Adrenal gland (tissue), 12 donors: ENCODE measurements around the gene SSH2. TPM values are rescaled to one million over a fixed set of nuclear protein-coding genes. Genes with fewer than 3 reads are reported as not detected.

Experiments
- DNase-seq, 7 donors: peaks; one replicate each; pipeline ENCODE4 v3.0.0-alpha.2; 2019 to 2020
- H3K27ac ChIP-seq, 5 donors: fragments of 200-600 bp; sonication (generic) in 4 of 5; 1 replicate in 3 of 5; 2 replicates in 2 of 5; pipeline versions ENCODE4 v1.5.1 to v1.8.0; 2016 to 2020; ENCODE audit warnings: mild to moderate bottlenecking in 1 of 5
- H3K27me3 ChIP-seq: fragments of 200-600 bp; 2 replicates; pipeline ENCODE4 v1.8.0; 2021
- H3K36me3 ChIP-seq, 2 donors: fragments of 200-600 bp; replicated peaks in 1 of 2; 1 replicate in 1 of 2; 2 replicates in 1 of 2; pipeline versions ENCODE4 v1.5.1 to v1.8.0; 2018 to 2022
- H3K4me1 ChIP-seq, 2 donors: fragments of 200-600 bp; replicated peaks in 1 of 2; 1 replicate in 1 of 2; 2 replicates in 1 of 2; pipeline versions ENCODE4 v1.5.1 to v1.8.0; 2018 to 2021
- H3K4me3 ChIP-seq, 4 donors: fragments of 200-600 bp; sonication (generic) in 3 of 4; one replicate each; pipeline ENCODE4 v1.5.1; 2016 to 2018
- H3K9me3 ChIP-seq, 3 donors: fragments of 200-600 bp; sonication (generic) in 1 of 3; replicated peaks in 1 of 3; 1 replicate in 2 of 3; 2 replicates in 1 of 3; pipeline versions ENCODE4 v1.5.1 to v1.8.0; 2016 to 2021
- POLR2A ChIP-seq, 2 donors: fragments of 450-650 bp; IDR thresholded peaks; one replicate each; pipeline ENCODE4 v1.6.1; 2017; ENCODE audit warnings: antibody characterized with exemption in 2 of 2, mild to moderate bottlenecking in 2 of 2, moderate library complexity in 1 of 2
- WGBS, 4 donors: extraction: QIAGEN DNeasy Blood & Tissue Kit in 2 of 4; methylation state at CpG; one replicate each; pipeline versions ENCODE4 v1.1.5 to v1.1.7; 2013 to 2017; 5-methylcytosine and 5-hydroxymethylcytosine counted together
- intact Hi-C, 2 donors: fragments of 100-400 bp; cut with DNase I; formaldehyde crosslinking; loops; one replicate each; pipeline versions ENCODE4 v1.14.1 to v1.15.0; 2022 to 2023
- polyA plus RNA-seq, 3 donors: library from polyadenylated mRNA; stranded (reverse); fragments of 200-250 nt in 2 of 3; fragments of 350-450 nt in 1 of 3; fragmentation: Illumina TruSeq in 1 of 3; extraction: RNeasy Lipid Tissue Mini Kit (QIAGEN cat#74804) in 1 of 3; gene quantifications; one replicate each; pipeline ENCODE4 v1.2.3, GENCODE V29; 2013 to 2014
- total RNA-seq, 9 donors: library from RNA; depleted of rRNA in 4 of 9; stranded (reverse); fragments of >200 nt in 4 of 9; fragments of 120-200 nt in 1 of 9; fragmentation: NEBNext Ultra II Directional in 1 of 9; extraction: Animal tissue kit (Norgen Biotek cat#: 25700) in 1 of 9; gene quantifications; one replicate each; pipeline versions ENCODE4 v1.1.0 to v1.2.4, GENCODE V29; 2013 to 2023
- TF ChIP-seq, protein P1 (sequence below), 6 experiments: fragments of 450-650 bp in 4 of 6; fragments of 200-600 bp in 2 of 6; sonication (generic) in 1 of 6; IDR thresholded peaks; 1 replicate in 5 of 6; 2 replicates in 1 of 6; pipeline versions ENCODE4 v1.5.1 to v1.8.0; 2016 to 2021; ENCODE audit warnings: antibody characterized with exemption in 6 of 6, mild to moderate bottlenecking in 2 of 6, moderate library complexity in 1 of 6
- donor health status: healthy with polysubstance abuse.
- donor health status: Bipolar disorder and iron deficiency.
- donor health status: DM: yes; HTN: yes; CAD: no.
- donor health status: DM: no; HTN: no; CAD: no.
- donor health status: DM: no; HTN: no; CAD: no.
- donor health status: DM: yes; HTN: yes; CAD: no.

SSH2 gene
- total and polyA plus RNA-seq, 12 donors = 7.6 to 35.8 (median 20.8) TPM

DNA sequence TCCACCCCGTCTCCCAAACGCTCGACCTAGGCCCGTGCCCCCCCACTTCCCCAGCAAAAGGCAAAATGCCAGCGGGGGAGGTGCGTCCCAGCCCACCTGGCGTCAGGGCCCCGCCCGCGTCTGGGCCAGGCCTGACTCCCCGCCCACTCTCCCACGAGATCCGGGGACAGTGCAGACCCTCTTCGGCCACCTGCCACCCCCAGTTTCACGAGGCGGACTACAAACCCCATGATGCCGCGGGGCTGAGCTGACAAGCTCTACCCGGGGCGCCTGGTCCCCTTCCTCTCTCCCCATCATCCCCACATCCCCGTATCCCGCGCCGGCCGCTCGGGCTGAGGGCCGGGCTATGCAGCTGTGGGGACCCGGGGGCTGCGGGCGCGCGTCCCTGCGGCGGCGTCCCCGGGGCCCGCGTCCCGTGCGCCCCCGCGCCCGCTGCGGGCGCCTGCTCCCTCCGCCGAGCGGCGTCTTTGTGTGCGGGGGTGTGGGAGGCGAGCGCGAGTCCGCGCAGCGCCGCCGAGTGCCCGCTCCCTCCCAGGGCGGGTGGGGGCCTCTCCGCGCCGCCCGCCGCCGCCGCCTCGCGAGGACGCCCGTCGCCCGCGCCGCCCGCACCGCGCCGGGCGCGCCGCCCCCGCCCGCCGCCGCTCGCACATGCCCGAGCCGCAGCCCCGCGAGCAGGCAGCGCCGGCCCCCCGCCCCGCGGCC, 337.0 kb downstream of the SSH2 start, which contains the start of gene ANKRD13B:
Gene ANKRD13B, plus strand, starts transcription at position 283 of the 702 bp plus-strand sequence. CDS start 490 bp downstream, outside the sequence.
- Histone ChIP-seq H3K27me3 (no peaks in the 10 kb centered on the region), H3K9me3 (no peaks in the 10 kb centered on the region), H3K36me3 (no peaks in the 10 kb centered on the region), H3K27ac (peak within 1 kb of the TSS in 3 of 5 donors; percentile 48 to 84 (median 77)), H3K4me3 (peak within 1 kb of the TSS in 3 of 4 donors; percentile 10 to 84 (median 34)), H3K4me1 (peaks cover 45 to 47% of the 10 kb centered on the region in 2 donors)
- DNase-seq = peak in 2 of 7 donors; percentile 22 to 48
- TF ChIP-seq, protein P1, sequence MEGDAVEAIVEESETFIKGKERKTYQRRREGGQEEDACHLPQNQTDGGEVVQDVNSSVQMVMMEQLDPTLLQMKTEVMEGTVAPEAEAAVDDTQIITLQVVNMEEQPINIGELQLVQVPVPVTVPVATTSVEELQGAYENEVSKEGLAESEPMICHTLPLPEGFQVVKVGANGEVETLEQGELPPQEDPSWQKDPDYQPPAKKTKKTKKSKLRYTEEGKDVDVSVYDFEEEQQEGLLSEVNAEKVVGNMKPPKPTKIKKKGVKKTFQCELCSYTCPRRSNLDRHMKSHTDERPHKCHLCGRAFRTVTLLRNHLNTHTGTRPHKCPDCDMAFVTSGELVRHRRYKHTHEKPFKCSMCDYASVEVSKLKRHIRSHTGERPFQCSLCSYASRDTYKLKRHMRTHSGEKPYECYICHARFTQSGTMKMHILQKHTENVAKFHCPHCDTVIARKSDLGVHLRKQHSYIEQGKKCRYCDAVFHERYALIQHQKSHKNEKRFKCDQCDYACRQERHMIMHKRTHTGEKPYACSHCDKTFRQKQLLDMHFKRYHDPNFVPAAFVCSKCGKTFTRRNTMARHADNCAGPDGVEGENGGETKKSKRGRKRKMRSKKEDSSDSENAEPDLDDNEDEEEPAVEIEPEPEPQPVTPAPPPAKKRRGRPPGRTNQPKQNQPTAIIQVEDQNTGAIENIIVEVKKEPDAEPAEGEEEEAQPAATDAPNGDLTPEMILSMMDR (IDR thresholded peaks at IDR 0.05) = no peak
- no peak for TF ChIP-seq POLR2A (IDR thresholded peaks at IDR 0.05)
- WGBS, 4 donors = 0 to 1% (median 0%) methylated on average over 48 to 96 of the region's 96 CpGs; no CpG with 5 or more reads in 1 of the 4 donors
- intact Hi-C loops = no loop called here

DNA sequence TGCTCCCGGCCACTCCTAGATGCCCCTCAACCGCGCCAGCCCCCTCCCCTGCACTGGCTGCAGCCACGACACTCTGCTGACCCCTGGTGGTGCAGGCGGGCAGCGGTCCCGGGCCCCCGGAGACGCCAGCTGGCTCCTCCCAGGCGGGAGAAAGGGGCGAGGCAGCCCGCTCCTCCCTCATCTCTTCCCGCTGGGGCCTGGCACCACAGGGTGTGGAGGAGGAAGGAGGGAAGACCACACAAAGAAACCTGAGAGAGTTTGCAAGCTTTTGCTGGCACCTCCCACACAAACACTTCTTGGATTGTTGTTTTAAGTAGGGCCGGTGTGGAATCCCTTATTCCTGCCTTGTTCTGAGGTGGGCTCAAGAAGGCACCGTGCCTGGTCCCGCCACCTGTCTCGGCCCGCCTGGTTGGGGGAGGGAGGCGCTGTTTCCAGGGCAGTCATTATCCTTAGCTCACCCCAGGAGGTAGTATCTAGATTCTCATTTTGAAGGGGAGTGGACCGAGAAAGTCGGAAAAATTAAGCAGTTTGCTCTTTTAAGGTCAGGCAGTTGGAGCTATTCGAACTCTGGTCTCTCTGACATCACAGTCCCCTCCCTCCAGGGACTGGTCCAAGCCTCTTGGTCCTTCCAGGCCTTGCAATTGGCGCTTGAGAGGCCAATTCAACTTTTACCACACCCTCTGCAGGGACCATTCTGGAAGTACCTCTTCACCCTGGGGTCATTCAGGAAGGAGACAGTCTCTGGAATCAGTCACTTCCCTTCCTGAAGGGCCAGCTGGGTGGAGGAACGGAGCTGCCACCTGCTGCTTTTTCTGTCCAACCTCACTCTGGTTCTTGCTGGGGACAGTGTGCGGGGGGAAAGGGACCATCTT, 338.1 kb downstream of the SSH2 start:
- DNase-seq = peak; percentile 80 to 93 (median 86)
- H3K4me1 ChIP-seq = peaks cover 49 to 55% of the 10 kb centered on the region in 2 donors
- intact Hi-C loops = no loop called here
- H3K27ac ChIP-seq = peak overlapping the region in 3 of 5 donors; percentile 48 to 84 (median 77)
- no peaks in the 10 kb centered on the region for H3K9me3 ChIP-seq
- peak in 1 of 2 donors; percentile 5 for TF ChIP-seq POLR2A (IDR thresholded peaks at IDR 0.05)
- TF ChIP-seq, protein P1 (IDR thresholded peaks at IDR 0.05) = peak; percentile 87 to 93 (median 92)
- no peaks in the 10 kb centered on the region for H3K27me3 ChIP-seq
- peak overlapping the region in 1 of 4 donors; percentile 50 for H3K4me3 ChIP-seq
- WGBS, 4 donors = 12 to 19% (median 15%) methylated on average over 15 to 25 of the region's 25 CpGs
- no peaks in the 10 kb centered on the region for H3K36me3 ChIP-seq

DNA sequence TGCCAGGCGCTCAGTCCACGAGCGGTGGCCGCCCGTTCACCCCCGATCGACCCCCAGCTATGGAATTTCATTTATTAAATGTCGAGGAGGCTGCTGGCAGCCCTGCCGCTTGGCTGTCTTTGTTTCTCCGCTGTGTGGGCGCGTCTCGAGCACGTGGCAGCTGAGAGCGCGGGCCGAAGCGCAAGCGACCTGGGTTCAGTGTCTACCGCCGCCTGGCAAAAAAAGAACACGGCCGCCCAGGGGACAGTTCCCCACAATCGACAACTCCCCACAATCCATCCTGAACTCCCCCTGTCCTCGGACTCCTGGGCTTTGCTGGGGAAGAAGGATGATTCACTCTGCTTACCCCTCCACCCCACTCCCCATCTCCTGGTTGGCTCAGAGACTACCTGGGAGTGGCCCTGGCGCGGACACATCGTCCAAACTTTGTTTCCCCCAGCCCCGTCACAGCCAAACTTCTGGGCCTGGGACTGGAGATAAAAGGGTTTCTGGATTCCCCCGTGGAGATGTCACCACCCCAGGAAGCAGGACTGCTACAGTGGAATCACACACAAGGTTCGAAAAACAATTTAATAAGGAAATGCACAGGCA, 338.8 kb downstream of the SSH2 start:
- peak overlapping the region in 1 of 4 donors; percentile 50 for H3K4me3 ChIP-seq
- TF ChIP-seq, protein P1 (IDR thresholded peaks at IDR 0.05) = no peak
- no peak for TF ChIP-seq POLR2A (IDR thresholded peaks at IDR 0.05)
- peak overlapping the region in 4 of 5 donors; percentile 10 to 84 (median 62) for H3K27ac ChIP-seq
- WGBS, 4 donors = 2 to 13% (median 7%) methylated on average over 12 to 31 of the region's 31 CpGs
- DNase-seq = peak in 5 of 7 donors; percentile 51 to 65 (median 58)
- H3K27me3 ChIP-seq = no peaks in the 10 kb centered on the region
- no peaks in the 10 kb centered on the region for H3K9me3 ChIP-seq
- H3K36me3 ChIP-seq = no peaks in the 10 kb centered on the region
- intact Hi-C loops = no loop called here
- H3K4me1 ChIP-seq = peaks cover 49 to 56% of the 10 kb centered on the region in 2 donors
